ENCODE measurements around the gene IGF1R.
A peak's percentile ranks its signal among the peaks of the same experiment; 100 is the strongest.

The IGF1R gene

DNA sequence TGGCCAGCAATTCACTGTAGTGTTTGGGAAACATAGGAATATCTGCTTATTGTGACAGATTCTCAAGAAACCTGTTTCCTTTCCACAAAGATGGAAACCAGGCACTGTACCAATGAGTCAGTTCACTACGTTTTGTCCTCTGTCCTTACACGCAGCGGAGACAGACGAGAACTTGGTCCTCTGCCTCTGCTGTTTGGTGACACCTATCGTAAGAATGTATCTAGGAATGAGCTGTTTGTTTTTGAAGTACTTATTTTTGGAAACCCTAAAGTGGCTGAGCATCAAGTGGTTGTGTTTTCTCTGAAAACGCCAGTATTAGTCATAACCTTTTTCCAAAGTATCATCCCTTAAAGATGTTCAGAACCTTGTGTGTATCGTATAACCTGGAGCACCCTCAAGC lies 266.3 kb downstream of the IGF1R start:
- DNase-seq (ENCODE audit: low spot score), result peak; percentile 81

- no peak for DNase-seq (ENCODE audit: low spot score)
Measured at GRCh38 chr15:98916826-98917225, 268.5 kb downstream of the IGF1R start.

DNA sequence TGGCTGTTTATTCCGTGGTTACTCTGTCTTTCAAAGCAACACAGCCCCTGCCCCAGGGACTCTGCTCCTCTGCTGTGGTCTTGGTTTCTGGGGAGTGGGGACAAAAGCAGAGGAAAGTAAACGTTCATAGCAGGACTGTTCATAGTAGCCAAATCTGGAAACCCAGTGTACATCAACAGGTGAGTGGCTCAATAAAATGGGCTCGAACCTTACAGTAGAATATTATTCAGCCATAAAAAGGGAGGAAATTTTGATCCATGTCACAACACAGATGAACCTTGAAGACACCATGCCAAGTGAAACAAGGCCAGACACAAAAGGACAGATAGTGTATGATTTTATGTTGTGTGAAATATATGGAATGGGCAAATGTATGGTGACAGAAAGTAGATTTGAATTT lies 269.1 kb downstream of the IGF1R start:
- DNase-seq (ENCODE audit: low spot score), result no peak

DNA sequence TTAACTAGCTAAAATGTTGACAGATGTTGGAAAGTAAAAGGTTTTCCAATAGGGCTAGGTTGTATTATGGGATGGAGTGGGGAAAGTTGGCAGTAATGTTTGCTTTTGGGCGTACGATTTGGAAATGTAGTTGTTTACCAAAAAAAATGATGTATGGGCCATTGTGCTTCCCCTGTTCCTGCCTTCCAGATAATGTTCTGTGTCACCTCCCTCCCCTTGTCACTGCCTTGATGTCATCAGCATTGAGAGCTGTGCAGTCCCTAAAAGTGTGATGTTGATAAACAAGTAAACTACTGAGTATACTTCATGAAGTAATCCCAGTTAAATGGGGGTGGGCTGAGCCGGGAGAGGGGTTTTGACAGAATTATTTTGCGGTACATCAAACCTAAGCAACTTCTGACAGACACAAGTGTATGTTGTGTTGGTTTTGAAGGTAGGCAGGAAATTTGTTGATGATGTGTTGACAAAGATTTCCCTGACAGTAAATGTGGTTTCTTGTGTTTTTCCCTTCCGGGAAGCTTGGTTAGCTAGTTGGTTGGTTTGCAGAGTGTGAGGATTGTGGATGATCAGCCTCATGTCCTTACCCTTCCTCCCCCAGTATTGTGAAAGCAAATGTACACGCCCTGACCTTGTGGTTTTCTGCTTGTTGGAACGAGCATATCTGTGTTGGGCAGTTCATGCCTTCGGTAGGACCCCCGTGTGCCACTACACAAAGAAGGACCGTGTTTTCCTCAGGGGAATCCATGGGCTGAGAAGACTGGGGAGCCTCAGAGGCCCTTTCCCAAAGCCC lies 271.9 kb downstream of the IGF1R start:
- DNase-seq (ENCODE audit: low spot score), result no peak

DNA sequence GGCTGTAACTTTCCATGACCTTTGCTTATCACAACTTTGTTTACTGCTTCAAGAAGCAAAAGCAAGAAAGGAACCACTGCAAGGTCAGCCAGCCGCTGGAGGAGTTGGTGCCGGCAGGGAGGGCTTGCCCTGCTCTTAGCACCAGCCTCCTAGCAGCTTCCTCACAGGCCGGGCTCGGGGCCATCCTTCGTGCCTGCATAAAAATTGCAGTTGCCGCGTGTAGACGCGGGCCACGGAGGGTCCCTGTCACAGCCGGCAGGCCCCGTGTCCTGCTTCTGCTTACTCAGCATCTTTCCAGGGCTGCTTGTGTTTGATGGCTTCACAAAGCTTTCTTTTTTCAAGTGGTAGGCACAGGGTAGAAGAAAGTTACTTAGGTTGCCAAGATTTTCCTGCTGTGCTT lies 274.8 kb downstream of the IGF1R start:
- no peak for DNase-seq (ENCODE audit: low spot score)

- DNase-seq (ENCODE audit: low spot score), result no peak
Measured at GRCh38 chr15:98923579-98923978, 275.2 kb downstream of the IGF1R start.

DNA sequence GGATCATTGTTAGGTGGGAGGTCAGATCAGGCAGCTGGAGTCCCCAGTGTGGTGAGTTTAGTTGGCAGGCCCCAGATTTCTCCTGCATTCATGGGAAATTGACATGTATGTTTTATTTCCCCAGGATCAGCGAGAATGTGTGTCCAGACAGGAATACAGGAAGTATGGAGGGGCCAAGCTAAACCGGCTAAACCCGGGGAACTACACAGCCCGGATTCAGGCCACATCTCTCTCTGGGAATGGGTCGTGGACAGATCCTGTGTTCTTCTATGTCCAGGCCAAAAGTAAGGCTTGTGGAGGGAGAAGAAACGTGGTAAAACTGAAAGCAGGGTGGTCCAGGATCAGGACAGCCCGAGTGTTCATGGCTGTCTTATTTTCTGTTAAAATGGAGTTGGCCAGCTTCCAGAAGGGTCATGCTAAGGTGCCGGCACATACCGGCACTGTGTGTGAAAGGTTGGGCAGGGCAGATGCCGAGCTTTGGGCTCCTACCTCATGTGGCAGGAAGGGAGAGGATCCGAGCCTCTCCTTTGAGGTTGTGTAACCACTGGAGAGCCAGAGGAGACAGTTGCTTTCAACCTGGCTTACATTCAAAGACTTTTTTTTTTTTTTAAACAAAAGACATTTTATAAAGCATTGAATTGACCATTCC lies 276.2 kb downstream of the IGF1R start:
- no peak for DNase-seq (ENCODE audit: low spot score)

- DNase-seq (ENCODE audit: low spot score), result no peak
Measured at GRCh38 chr15:98926236-98926635, 277.9 kb downstream of the IGF1R start.

- DNase-seq (ENCODE audit: low spot score), result no peak
Measured at GRCh38 chr15:98927022-98927421, 278.7 kb downstream of the IGF1R start.

GRCh38 chr15:98927996-98928395 lies 279.7 kb downstream of the IGF1R start:
- no peak for DNase-seq (ENCODE audit: low spot score)

- no peak for DNase-seq (ENCODE audit: low spot score)
Measured at GRCh38 chr15:98930576-98930975, 282.2 kb downstream of the IGF1R start.

- no peak for DNase-seq (ENCODE audit: low spot score)
Measured at GRCh38 chr15:98931004-98931403, 282.7 kb downstream of the IGF1R start.

GRCh38 chr15:98933406-98933805 lies 285.1 kb downstream of the IGF1R start:
- no peak for DNase-seq (ENCODE audit: low spot score)

DNA sequence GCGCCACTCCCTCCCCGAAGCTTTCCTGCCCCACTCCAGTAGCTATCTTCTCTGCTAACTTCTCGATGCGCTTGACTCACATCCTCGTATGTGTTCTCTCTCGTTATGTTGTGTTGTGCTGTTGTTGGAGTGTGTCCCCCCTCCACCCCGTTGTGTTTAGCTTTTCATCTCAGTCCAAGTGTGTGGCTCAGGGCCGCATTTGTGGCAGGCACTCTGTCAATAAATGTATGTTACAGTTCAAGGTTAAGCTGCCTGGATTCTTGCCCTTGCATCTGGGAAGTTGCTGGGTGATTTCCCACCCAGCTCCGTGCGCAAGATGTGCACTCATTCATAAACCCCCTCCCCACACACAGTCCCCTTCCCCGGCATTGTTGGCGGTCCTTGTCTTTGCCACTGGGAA lies 287.4 kb downstream of the IGF1R start:
- DNase-seq (ENCODE audit: low spot score), result no peak

DNA sequence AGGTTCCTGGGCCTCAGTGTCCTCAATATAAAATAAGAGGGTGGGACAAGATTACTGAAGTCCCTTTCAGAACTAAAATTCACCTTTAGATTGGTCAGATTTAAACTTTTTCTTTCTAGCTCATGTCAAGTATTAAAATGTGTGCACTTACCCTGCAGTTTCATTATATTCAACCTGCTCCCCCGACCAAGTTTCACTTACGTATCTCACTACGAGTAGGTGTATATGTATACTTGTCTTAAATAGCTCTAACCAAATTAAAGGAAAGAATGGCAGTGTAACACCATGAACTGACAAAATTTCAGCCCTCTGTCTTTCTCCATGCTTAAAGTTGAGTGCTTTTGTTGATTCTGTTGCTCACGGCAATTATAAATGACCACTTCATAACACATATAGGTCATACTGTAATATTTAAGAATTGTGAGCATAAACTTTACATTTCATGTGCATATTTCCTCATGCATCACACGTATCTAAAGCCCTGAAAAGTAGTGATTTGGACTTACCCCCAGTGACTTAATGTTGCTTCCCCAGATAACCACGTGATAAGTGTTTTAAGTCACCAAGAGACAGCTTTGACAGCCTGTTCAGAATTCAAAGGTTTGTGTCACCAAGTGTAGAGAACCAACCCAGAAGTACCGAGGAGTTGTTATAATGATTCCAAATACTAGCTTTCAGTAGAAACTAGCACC lies 289.2 kb downstream of the IGF1R start:
- no peak for DNase-seq (ENCODE audit: low spot score)

DNA sequence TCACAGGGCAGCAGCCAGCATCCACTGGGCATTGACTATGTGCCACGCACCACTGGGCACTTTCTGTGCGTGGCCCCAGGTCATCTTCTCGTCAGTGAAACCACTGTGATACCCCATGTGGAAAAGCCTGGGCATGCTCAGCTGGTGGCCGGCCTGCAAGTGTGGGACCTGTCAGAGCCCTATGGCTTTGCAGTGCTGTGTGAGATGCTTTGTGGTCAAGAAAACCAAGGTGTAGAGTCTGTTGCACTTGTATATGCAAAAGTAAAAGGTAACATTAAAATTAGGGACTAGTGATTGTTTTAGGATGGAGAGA lies 289.7 kb downstream of the IGF1R start:
- no peak for DNase-seq (ENCODE audit: low spot score)

DNA sequence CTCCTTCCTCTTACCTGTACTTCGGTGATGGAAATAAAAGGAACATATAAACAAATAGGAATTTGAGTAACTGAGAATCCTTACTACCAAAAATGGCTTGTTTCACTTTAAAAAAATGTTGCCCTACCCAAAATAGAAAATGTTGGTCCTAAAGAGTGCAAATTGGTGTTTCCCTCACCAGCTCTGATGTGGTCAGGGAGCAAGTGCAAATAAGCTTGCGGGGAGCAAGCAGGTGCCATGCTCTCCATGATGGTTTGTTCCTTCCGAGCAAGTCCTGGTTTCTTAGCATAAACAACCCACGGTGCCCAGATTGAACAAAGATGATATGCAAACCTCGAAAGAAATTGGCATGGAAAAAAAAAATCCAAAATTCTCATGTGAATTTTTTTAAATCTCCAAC lies 290.5 kb downstream of the IGF1R start:
- no peak for DNase-seq (ENCODE audit: low spot score)

DNA sequence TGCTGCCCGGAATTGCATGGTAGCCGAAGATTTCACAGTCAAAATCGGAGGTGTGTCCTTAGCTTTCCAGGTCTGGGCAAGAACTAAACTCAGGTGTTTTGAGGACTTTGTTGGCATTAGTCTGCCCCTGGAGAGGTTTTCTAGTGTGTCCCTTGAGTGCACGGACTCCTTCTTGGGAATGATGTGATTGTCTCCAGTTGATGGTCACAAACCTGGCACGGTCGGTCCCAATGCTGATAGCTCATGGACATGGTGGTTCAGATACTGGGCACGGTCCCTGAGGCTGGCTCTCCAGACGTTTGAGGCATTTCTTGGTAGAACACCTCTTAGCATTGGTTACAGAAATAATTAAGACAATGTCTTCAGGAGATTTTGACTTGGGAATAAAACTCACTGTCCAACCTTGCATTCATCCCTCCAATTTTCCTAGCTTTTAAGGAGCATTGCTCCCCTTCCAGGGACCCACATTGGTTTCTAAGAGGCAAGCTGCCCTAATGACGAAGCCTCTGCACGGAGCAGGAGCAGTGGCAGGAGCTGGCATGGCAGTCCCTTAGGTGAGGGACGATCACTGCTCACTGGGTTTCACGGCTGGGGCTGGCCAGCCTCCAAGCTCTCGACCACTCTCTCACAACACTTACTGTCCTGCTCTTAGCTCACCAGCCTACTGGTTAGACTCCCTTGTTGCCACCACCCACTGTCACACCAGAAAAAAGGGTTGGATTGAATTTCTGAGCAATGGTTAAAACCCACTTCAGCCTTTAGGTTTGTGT lies 291.2 kb downstream of the IGF1R start:
- no peak for DNase-seq (ENCODE audit: low spot score)

DNA sequence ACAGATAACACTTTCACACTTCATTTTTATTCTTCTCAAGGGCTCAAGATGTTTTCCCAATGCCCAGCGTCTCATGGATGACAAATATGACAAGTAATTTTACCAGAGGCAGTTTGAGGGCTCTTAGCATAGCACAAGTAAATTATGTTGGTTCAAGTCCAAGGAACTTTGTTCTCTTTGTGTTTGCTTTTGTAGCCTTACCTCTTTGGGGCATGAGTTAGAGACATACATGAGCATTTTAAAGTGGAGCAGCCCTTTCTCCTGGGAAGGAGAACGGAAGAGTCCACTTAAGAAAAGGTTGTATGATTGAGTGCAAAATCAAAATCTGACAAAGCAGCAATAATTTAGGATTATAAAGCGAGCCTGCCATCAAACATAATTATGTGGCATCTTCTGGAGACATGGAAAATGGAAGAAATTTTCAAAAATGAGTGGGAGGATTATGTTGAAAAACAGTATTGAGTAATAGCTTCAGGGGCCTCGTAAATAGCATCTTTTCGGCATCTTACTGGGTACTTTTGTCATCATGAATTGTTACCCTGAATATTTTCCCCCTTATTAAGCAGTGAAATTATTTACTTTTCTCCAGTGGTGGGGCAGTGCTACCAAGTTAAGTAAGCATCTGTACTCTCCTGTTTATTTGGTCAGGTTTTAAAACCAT lies 293.4 kb downstream of the IGF1R start:
- no peak for DNase-seq (ENCODE audit: low spot score)

- no peak for DNase-seq (ENCODE audit: low spot score)
Measured at GRCh38 chr15:98942431-98942830, 294.1 kb downstream of the IGF1R start.

GRCh38 chr15:98943051-98943508 lies 294.7 kb downstream of the IGF1R start:
- no peak for DNase-seq (ENCODE audit: low spot score)

GRCh38 chr15:98943601-98944151 lies 295.3 kb downstream of the IGF1R start:
- DNase-seq (ENCODE audit: low spot score), result peak; percentile 50
